HEK293T (cell line): Measurements from ENCODE around the gene DDIT4.

ENCODE experiments used
- CTCF ChIA-PET: fragments of 350-600 bp; formaldehyde crosslinking; extraction: SDS; loops from one replicate; lab custom pipeline; 2021; ENCODE audit warnings: antibody characterized with exemption, inconsistent platforms; lab: Yijun Ruan, JAX
- POLR2A ChIA-PET: fragments of 350-600 bp; formaldehyde crosslinking; extraction: SDS; loops from one replicate; lab custom pipeline; 2020; ENCODE audit warnings: antibody characterized with exemption, inconsistent platforms; lab: Yijun Ruan, JAX
- DNase-seq: peaks from one replicate; pipeline ENCODE4 v3.0.0; 2012; ENCODE audit warnings: mixed read lengths; ENCODE audit errors: extremely low spot score
- ARNT ChIP-seq: fragments of 450-650 bp; IDR thresholded peaks from 2 replicates; pipeline ENCODE4 v1.6.1; 2017; ENCODE audit warnings: mild to moderate bottlenecking
- BHLHE40 ChIP-seq: fragments of 450-650 bp; IDR thresholded peaks from 2 replicates; pipeline ENCODE4 v1.6.1; 2016; ENCODE audit warnings: mild to moderate bottlenecking, moderate library complexity, borderline replicate concordance
- CTBP1 ChIP-seq: fragments of 450-650 bp; IDR thresholded peaks from 2 replicates; pipeline ENCODE4 v1.6.1; 2016; ENCODE audit warnings: borderline replicate concordance
- ELF4 ChIP-seq: fragments of 450-650 bp; IDR thresholded peaks from 2 replicates; pipeline ENCODE4 v1.6.1; 2017; ENCODE audit warnings: antibody characterized with exemption
- FOXA1 ChIP-seq: fragments of 450-650 bp; IDR thresholded peaks from 2 replicates; pipeline ENCODE4 v1.6.1; 2016; ENCODE audit warnings: mild to moderate bottlenecking
- FOXK2 ChIP-seq: fragments of 450-650 bp; IDR thresholded peaks from 2 replicates; pipeline ENCODE4 v1.6.1; 2016; ENCODE audit warnings: mild to moderate bottlenecking
- FOXM1 ChIP-seq: fragments of 450-650 bp; IDR thresholded peaks from 2 replicates; pipeline ENCODE4 v1.6.1; 2017; ENCODE audit warnings: mild to moderate bottlenecking, borderline replicate concordance
- HDGF ChIP-seq: fragments of 450-650 bp; IDR thresholded peaks from 2 replicates; pipeline ENCODE4 v1.6.1; 2017; ENCODE audit warnings: antibody characterized with exemption, borderline replicate concordance
- L3MBTL2 ChIP-seq: fragments of 450-650 bp; conservative IDR thresholded peaks from 2 replicates; pipeline ENCODE4 v1.6.1; 2016; ENCODE audit warnings: mild to moderate bottlenecking
- LEF1 ChIP-seq: fragments of 450-650 bp; IDR thresholded peaks from 2 replicates; pipeline ENCODE4 v1.6.1; 2017; ENCODE audit warnings: mild to moderate bottlenecking, borderline replicate concordance
- NFRKB ChIP-seq: fragments of 450-650 bp; IDR thresholded peaks from 2 replicates; pipeline ENCODE4 v1.6.1; 2016; ENCODE audit warnings: mild to moderate bottlenecking, moderate library complexity
- PKNOX1 ChIP-seq: fragments of 450-650 bp; IDR thresholded peaks from 2 replicates; pipeline ENCODE4 v1.6.1; 2016
- SP1 ChIP-seq: fragments of 450-650 bp; IDR thresholded peaks from 2 replicates; pipeline ENCODE4 v1.6.1; 2017
- SUZ12 ChIP-seq: fragments of 450-650 bp; IDR thresholded peaks from 2 replicates; pipeline ENCODE4 v1.6.1; 2016; ENCODE audit warnings: mild to moderate bottlenecking
- TARDBP ChIP-seq: fragments of 450-650 bp; IDR thresholded peaks from 2 replicates; pipeline ENCODE4 v1.6.1; 2016
- ZNF384 ChIP-seq: fragments of 450-650 bp; IDR thresholded peaks from 2 replicates; pipeline ENCODE4 v1.6.1; 2016

DDIT4 gene

GRCh38 chr10:72259491-72260238 is 14.1 kb upstream of the DDIT4 start:
- no peak for TF ChIP-seq SUZ12
- no peak for TF ChIP-seq PKNOX1
- no peak for TF ChIP-seq L3MBTL2
- no peak for TF ChIP-seq LEF1
- TF ChIP-seq FOXA1 = no peak
- DNase-seq = no peak
- CTCF ChIA-PET = interaction anchor here (0.6 to 1.3 kb wide), 3 partner anchors 16 to 134 kb away, joined by 3 to 5 read pairs (median 5); no protein-coding TSS in a partner anchor
- POLR2A ChIA-PET = interaction anchor here (0.8 to 12.3 kb wide), 8 partner anchors 12 to 72 kb away, joined by 3 to 317 read pairs (median 5); partner anchors contain the start of genes ANAPC16, ASCC1 and DDIT4

GRCh38 chr10:72260239-72260975 is 13.3 kb upstream of the DDIT4 start:
- CTCF ChIA-PET = interaction anchor here (0.6 to 1.0 kb wide), 4 partner anchors 15 to 83 kb away, joined by 3 to 5 read pairs (median 3); no protein-coding TSS in a partner anchor
- POLR2A ChIA-PET = interaction anchor here (0.6 to 12.3 kb wide), 18 partner anchors 8 to 344 kb away, joined by 3 to 317 read pairs (median 4); partner anchors contain the start of genes ANAPC16, ASCC1 and DDIT4
- TF ChIP-seq HDGF (0 out of 2 replicates have a peak, but pooled peaks have one; percentile 12), TARDBP (no peak)
- peak; percentile 96 for DNase-seq

- DNase-seq = no peak
Measured at GRCh38 chr10:72260976-72261783, 12.5 kb upstream of the DDIT4 start.

GRCh38 chr10:72261784-72262404 is 11.8 kb upstream of the DDIT4 start:
- ChIA-PET POLR2A (interaction anchor here (0.5 to 12.3 kb wide), 7 partner anchors 8 to 168 kb away, joined by 3 to 317 read pairs (median 3); partner anchors contain the start of gene DDIT4), CTCF (interaction anchor here (1.0 kb wide), 1 partner anchor 13 kb away, joined by 3 read pairs; no protein-coding TSS in a partner anchor)
- TF ChIP-seq PKNOX1 (no peak), NFRKB (no peak), FOXM1 (no peak), BHLHE40 (no peak), ELF4 (no peak), SP1 (no peak), TARDBP (no peak), SUZ12 (no peak)
- DNase-seq = no peak

More at GRCh38 chr10:72260976-72261783, 12.5 kb upstream of the DDIT4 start:
- CTCF ChIA-PET = interaction anchor here (0.6 to 1.0 kb wide), 2 partner anchors 14 to 82 kb away, joined by 3 read pairs; no protein-coding TSS in a partner anchor
- TF ChIP-seq ARNT (no peak), L3MBTL2 (peak; percentile 87), FOXA1 (no peak), FOXM1 (no peak), SUZ12 (no peak), TARDBP (no peak), CTBP1 (peak; percentile 60; the same call in 1 of the 2 replicates), ELF4 (no peak), LEF1 (no peak), HDGF (no peak), NFRKB (no peak)
- POLR2A ChIA-PET = interaction anchor here (0.6 to 12.3 kb wide), 17 partner anchors 9 to 345 kb away, joined by 3 to 317 read pairs (median 4); partner anchors contain the start of genes ANAPC16, ASCC1 and DDIT4

GRCh38 chr10:72263613-72264241 is 10.0 kb upstream of the DDIT4 start:
- ChIA-PET POLR2A (interaction anchor here (0.6 to 3.9 kb wide), 5 partner anchors 10 to 984 kb away, joined by 3 to 56 read pairs (median 4); partner anchors contain the start of gene DDIT4), CTCF (interaction anchor here (0.6 to 3.5 kb wide), 2 partner anchors 11 to 12 kb away, joined by 3 to 10 read pairs; no protein-coding TSS in a partner anchor)
- peak; percentile 37; the same call in 1 of the 2 replicates for TF ChIP-seq ZNF384
- TF ChIP-seq CTBP1 = no peak
- no peak for DNase-seq

GRCh38 chr10:72264536-72264935 is 9.2 kb upstream of the DDIT4 start:
- TF ChIP-seq TARDBP (no peak), LEF1 (no peak), FOXK2 (no peak), FOXA1 (no peak), ZNF384 (no peak)
- DNase-seq = no peak
- POLR2A ChIA-PET = interaction anchor here (1.0 to 3.9 kb wide), 3 partner anchors 10 to 64 kb away, joined by 3 to 56 read pairs (median 3); partner anchors contain the start of gene DDIT4
- CTCF ChIA-PET = interaction anchor here (3.5 kb wide), 1 partner anchor 11 kb away, joined by 10 read pairs; no protein-coding TSS in a partner anchor
